ENCODE results near the gene TSPYL2. TPM values are rescaled to one million over a fixed set of nuclear protein-coding genes. Genes with fewer than 3 reads are reported as not detected.

TSPYL2 gene
- total RNA-seq, 1 experiment from 2014 or later = 39.3 TPM

DNA sequence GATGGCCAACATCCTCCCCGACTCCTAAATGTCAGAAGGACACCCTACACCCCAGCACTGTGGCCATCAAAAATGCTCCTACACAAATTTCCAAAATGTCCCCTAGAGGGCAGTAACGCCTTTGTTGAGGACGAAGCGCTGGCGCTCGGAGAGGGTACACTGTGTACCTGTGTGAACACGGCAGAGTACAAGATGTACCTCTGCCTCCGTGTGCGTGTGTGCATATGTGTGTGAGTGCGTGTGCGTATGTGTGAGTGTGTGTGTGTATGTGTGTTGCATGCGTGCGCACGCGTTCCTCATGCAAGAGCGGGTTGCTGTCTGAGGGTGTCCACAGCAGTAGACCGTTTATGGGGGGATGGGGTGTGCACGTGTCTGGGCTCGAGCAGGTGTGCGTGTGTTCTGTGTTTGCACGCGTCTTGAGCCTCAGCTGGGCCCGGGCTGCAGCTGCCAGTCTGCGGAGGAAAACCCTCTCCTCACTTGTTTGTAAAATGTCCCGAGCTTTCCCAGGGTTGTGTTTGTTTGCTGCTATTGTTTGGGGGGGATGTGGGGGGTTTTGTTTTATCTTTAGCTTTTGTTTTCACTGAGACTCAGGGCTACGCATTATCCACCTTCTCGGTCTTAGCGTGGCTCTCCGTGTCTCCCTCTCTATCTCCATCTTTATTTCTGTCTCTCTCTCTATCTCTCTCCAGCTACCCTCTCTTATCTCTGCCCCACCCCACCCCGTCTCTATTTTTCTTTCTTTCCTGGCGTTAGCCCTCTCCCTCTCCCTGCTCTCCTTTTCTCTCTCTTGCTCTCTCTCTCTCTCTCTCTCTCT lies 10.4 kb upstream of the TSPYL2 start:
- H3K27me3 Mint-ChIP-seq (ENCODE audit: insufficient read depth, unreplicated experiment) = peaks cover 71% of the 10 kb centered on the region
- H3K4me3 Mint-ChIP-seq (ENCODE audit: unreplicated experiment) = peak overlapping the region; percentile 38
- H3K4me1 Mint-ChIP-seq (ENCODE audit: insufficient read depth, unreplicated experiment) = peaks cover 13% of the 10 kb centered on the region
- BruUV-seq (replicated peaks) = no TSS peak
- no peaks in the 10 kb centered on the region for H3K36me3 Mint-ChIP-seq (ENCODE audit: insufficient read depth, unreplicated experiment)
- DNase-seq (ENCODE audit: unreplicated experiment) = peak; percentile 86
- intact Hi-C loops (cut with micrococcal nuclease) = loop anchor here (1.0 to 5.0 kb wide), 3 partner anchors 17 to 150 kb away; no protein-coding TSS in a partner anchor
- no peaks in the 10 kb centered on the region for H3K9me3 Mint-ChIP-seq (ENCODE audit: unreplicated experiment)
- H3K27ac Mint-ChIP-seq (ENCODE audit: low read depth, unreplicated experiment) = peak overlapping the region; percentile 2
- ChIA-PET CTCF (interaction anchor here (0.5 to 3.3 kb wide), 17 partner anchors 10 to 1350 kb away, joined by 3 to 34 read pairs (median 4); partner anchors contain the start of gene TSPYL2), POLR2A (interaction anchor here (0.6 to 4.1 kb wide), 6 partner anchors 10 to 153 kb away, joined by 3 to 56 read pairs (median 8); partner anchors contain the start of genes KDM5C and TSPYL2)
- peak; percentile 77 for TF ChIP-seq CTCF (IDR thresholded peaks at IDR 0.05; ENCODE audit: unreplicated experiment)

- POLR2A ChIA-PET = interaction anchor here (0.8 to 4.1 kb wide), 6 partner anchors 10 to 152 kb away, joined by 3 to 56 read pairs (median 8); partner anchors contain the start of genes KDM5C and TSPYL2
- peak; percentile 22 for DNase-seq (ENCODE audit: unreplicated experiment)
- Mint-ChIP-seq H3K27ac (ENCODE audit: low read depth, unreplicated experiment) (peak overlapping the region; percentile 2), H3K27me3 (ENCODE audit: insufficient read depth, unreplicated experiment) (peaks cover 67% of the 10 kb centered on the region), H3K4me3 (ENCODE audit: unreplicated experiment) (peak overlapping the region; percentile 38), H3K9me3 (ENCODE audit: unreplicated experiment) (no peaks in the 10 kb centered on the region), H3K4me1 (ENCODE audit: insufficient read depth, unreplicated experiment) (peaks cover 13% of the 10 kb centered on the region), H3K36me3 (ENCODE audit: insufficient read depth, unreplicated experiment) (no peaks in the 10 kb centered on the region)
- BruUV-seq (replicated peaks) = no TSS peak
- no peak for TF ChIP-seq CTCF (IDR thresholded peaks at IDR 0.05; ENCODE audit: unreplicated experiment)
- CTCF ChIA-PET = interaction anchor here (0.5 to 3.3 kb wide), 16 partner anchors 9 to 1349 kb away, joined by 3 to 34 read pairs (median 4); partner anchors contain the start of gene TSPYL2
- intact Hi-C loops (cut with micrococcal nuclease) = loop anchor here (5.0 kb wide), 1 partner anchor 150 kb away; no protein-coding TSS in a partner anchor
Observed at GRCh38 chrX:53072418-53073114, 9.6 kb upstream of the TSPYL2 start.

DNA sequence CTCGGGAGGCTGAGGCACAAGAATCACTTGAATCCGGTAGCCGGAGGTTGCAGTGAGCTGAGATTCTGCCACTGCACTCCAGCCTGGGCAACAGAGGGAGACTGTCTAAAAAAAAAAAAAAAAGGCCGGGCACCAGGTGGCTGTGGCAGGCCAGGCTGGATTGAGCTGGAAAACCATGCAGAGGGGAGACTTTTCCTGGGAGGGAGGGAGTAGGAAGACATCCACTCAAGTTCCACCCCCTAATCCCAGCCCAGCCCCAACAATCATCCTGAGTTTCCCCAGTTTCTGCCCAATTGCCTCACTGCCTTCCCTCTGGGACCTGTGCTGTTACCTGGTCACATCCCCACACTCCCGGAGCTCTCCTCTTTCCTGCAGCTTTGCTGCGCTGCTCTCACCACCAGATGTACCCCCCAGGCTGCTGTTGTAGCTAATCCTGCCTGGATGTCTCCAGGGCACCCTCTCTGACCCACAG lies 9.0 kb upstream of the TSPYL2 start:
- no peak for TF ChIP-seq CTCF (IDR thresholded peaks at IDR 0.05; ENCODE audit: unreplicated experiment)
- intact Hi-C loops (cut with micrococcal nuclease) = loop anchor here (5.0 kb wide), 1 partner anchor 149 kb away; no protein-coding TSS in a partner anchor
- POLR2A ChIA-PET = interaction anchor here (1.0 to 4.1 kb wide), 4 partner anchors 9 to 152 kb away, joined by 3 to 56 read pairs (median 26); partner anchors contain the start of genes KDM5C and TSPYL2

More for the DNA sequence above, 9.0 kb upstream of the TSPYL2 start:
- CTCF ChIA-PET = interaction anchor here (0.6 to 3.3 kb wide), 6 partner anchors 9 to 200 kb away, joined by 3 to 34 read pairs (median 8); partner anchors contain the start of gene TSPYL2
- H3K4me1 Mint-ChIP-seq (ENCODE audit: insufficient read depth, unreplicated experiment) = peaks cover 13% of the 10 kb centered on the region
- no peaks in the 10 kb centered on the region for H3K36me3 Mint-ChIP-seq (ENCODE audit: insufficient read depth, unreplicated experiment)
- H3K4me3 Mint-ChIP-seq (ENCODE audit: unreplicated experiment) = no peak overlapping the region
- DNase-seq (ENCODE audit: unreplicated experiment) = peak; percentile 56
- no peaks in the 10 kb centered on the region for H3K9me3 Mint-ChIP-seq (ENCODE audit: unreplicated experiment)
- H3K27ac Mint-ChIP-seq (ENCODE audit: low read depth, unreplicated experiment) = no peak overlapping the region
- BruUV-seq (replicated peaks) = no TSS peak
- peaks cover 72% of the 10 kb centered on the region for H3K27me3 Mint-ChIP-seq (ENCODE audit: insufficient read depth, unreplicated experiment)
